ENCODE results near the gene PSD. TPM values are rescaled to one million over a fixed set of nuclear protein-coding genes. Genes with fewer than 3 reads are reported as not detected.

PSD gene
- polyA plus RNA-seq, 1 donor from 2014 or later = 68.8 TPM

DNA sequence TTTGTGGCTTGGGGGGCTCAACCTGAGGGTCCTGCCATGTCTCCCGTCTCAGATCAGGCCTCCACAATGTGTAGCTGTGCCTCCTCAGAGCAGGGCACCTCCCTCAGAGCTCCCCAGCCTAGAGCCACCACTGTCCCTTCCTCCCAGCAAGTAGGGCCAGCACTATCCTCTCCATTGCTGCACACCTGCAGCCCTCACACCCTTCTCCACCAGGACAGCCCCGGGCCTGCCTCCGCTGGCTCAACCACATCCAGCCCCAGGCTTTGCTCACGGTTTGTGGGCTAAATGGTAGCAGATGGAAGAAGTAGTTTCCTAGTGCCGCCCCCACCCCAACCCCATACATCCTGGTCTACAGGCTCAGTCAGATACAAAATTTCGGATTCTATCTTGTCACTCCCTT lies 13.0 kb downstream of the PSD start:
- H3K36me3 ChIP-seq (ENCODE audit: insufficient read depth, low read length) = no peaks in the 10 kb centered on the region
- H2AFZ ChIP-seq (ENCODE audit: low read depth, low read length) = no peak overlapping the region
- no peak for TF ChIP-seq EZH2 (IDR thresholded peaks at IDR 0.05; ENCODE audit: borderline replicate concordance, insufficient read depth, low read length, poor library complexity, severe bottlenecking)
- TF ChIP-seq EP300 (conservative IDR thresholded peaks at IDR 0.05; ENCODE audit: poor library complexity, severe bottlenecking) = no peak
- TF ChIP-seq SMC3 (conservative IDR thresholded peaks at IDR 0.05; ENCODE audit: poor library complexity) = no peak
- TF ChIP-seq, protein P1, sequence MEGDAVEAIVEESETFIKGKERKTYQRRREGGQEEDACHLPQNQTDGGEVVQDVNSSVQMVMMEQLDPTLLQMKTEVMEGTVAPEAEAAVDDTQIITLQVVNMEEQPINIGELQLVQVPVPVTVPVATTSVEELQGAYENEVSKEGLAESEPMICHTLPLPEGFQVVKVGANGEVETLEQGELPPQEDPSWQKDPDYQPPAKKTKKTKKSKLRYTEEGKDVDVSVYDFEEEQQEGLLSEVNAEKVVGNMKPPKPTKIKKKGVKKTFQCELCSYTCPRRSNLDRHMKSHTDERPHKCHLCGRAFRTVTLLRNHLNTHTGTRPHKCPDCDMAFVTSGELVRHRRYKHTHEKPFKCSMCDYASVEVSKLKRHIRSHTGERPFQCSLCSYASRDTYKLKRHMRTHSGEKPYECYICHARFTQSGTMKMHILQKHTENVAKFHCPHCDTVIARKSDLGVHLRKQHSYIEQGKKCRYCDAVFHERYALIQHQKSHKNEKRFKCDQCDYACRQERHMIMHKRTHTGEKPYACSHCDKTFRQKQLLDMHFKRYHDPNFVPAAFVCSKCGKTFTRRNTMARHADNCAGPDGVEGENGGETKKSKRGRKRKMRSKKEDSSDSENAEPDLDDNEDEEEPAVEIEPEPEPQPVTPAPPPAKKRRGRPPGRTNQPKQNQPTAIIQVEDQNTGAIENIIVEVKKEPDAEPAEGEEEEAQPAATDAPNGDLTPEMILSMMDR (IDR thresholded peaks at IDR 0.05; ENCODE audit: poor library complexity, severe bottlenecking) = no peak
- no peak overlapping the region for H3K4me2 ChIP-seq (ENCODE audit: low read length)
- no peaks in the 10 kb centered on the region for H3F3A ChIP-seq (ENCODE audit: insufficient read depth, low read length, poor library complexity, severe bottlenecking)
- H3K4me3 ChIP-seq (ENCODE audit: low read length) = no peak overlapping the region
- H3K79me2 ChIP-seq (replicated peaks; ENCODE audit: insufficient read depth, low read length) = no peaks in the 10 kb centered on the region
- no peak overlapping the region for H3K9ac ChIP-seq (ENCODE audit: low read length)
- no peaks in the 10 kb centered on the region for H3K9me3 ChIP-seq (ENCODE audit: low read length)
- H3K9me2 ChIP-seq (ENCODE audit: insufficient read depth, low read length) = no peaks in the 10 kb centered on the region
- H3K27ac ChIP-seq (ENCODE audit: low read length) = no peak overlapping the region
- peaks cover 7% of the 10 kb centered on the region for H3K27me3 ChIP-seq (ENCODE audit: insufficient read depth, low read depth, low read length)
- H4K20me1 ChIP-seq (ENCODE audit: insufficient read depth) = no peaks in the 10 kb centered on the region

- no peaks in the 10 kb centered on the region for H3K36me3 ChIP-seq (ENCODE audit: insufficient read depth, low read length)
- no peaks in the 10 kb centered on the region for H3F3A ChIP-seq (ENCODE audit: insufficient read depth, low read length, poor library complexity, severe bottlenecking)
- H4K20me1 ChIP-seq (ENCODE audit: insufficient read depth) = no peaks in the 10 kb centered on the region
- no peak overlapping the region for H3K4me3 ChIP-seq (ENCODE audit: low read length)
- H3K9me3 ChIP-seq (ENCODE audit: low read length) = no peaks in the 10 kb centered on the region
- no peak overlapping the region for H3K27ac ChIP-seq (ENCODE audit: low read length)
- TF ChIP-seq MXI1 (conservative IDR thresholded peaks at IDR 0.05; ENCODE audit: poor library complexity, severe bottlenecking) (no peak), TAF1 (IDR thresholded peaks at IDR 0.05; ENCODE audit: low read depth) (no peak), EP300 (conservative IDR thresholded peaks at IDR 0.05; ENCODE audit: poor library complexity, severe bottlenecking) (no peak), EZH2 (IDR thresholded peaks at IDR 0.05; ENCODE audit: borderline replicate concordance, insufficient read depth, low read length, poor library complexity, severe bottlenecking) (no peak)
- TF ChIP-seq, protein P2, sequence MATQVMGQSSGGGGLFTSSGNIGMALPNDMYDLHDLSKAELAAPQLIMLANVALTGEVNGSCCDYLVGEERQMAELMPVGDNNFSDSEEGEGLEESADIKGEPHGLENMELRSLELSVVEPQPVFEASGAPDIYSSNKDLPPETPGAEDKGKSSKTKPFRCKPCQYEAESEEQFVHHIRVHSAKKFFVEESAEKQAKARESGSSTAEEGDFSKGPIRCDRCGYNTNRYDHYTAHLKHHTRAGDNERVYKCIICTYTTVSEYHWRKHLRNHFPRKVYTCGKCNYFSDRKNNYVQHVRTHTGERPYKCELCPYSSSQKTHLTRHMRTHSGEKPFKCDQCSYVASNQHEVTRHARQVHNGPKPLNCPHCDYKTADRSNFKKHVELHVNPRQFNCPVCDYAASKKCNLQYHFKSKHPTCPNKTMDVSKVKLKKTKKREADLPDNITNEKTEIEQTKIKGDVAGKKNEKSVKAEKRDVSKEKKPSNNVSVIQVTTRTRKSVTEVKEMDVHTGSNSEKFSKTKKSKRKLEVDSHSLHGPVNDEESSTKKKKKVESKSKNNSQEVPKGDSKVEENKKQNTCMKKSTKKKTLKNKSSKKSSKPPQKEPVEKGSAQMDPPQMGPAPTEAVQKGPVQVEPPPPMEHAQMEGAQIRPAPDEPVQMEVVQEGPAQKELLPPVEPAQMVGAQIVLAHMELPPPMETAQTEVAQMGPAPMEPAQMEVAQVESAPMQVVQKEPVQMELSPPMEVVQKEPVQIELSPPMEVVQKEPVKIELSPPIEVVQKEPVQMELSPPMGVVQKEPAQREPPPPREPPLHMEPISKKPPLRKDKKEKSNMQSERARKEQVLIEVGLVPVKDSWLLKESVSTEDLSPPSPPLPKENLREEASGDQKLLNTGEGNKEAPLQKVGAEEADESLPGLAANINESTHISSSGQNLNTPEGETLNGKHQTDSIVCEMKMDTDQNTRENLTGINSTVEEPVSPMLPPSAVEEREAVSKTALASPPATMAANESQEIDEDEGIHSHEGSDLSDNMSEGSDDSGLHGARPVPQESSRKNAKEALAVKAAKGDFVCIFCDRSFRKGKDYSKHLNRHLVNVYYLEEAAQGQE (IDR thresholded peaks at IDR 0.05; ENCODE audit: borderline replicate concordance) = no peak
- TF ChIP-seq, protein P1 (IDR thresholded peaks at IDR 0.05; ENCODE audit: poor library complexity, severe bottlenecking) = no peak
- H3K27me3 ChIP-seq (ENCODE audit: insufficient read depth, low read depth, low read length) = peaks cover 7% of the 10 kb centered on the region
- no peak overlapping the region for H3K4me2 ChIP-seq (ENCODE audit: low read length)
- H2AFZ ChIP-seq (ENCODE audit: low read depth, low read length) = no peak overlapping the region
- H3K9me2 ChIP-seq (ENCODE audit: insufficient read depth, low read length) = no peaks in the 10 kb centered on the region
- no peaks in the 10 kb centered on the region for H3K79me2 ChIP-seq (replicated peaks; ENCODE audit: insufficient read depth, low read length)
- no peak overlapping the region for H3K9ac ChIP-seq (ENCODE audit: low read length)
Observed at GRCh38 chr10:102405108-102405571, 13.4 kb downstream of the PSD start.
